ENCODE measurements around the gene NISCH.
A peak's percentile ranks its signal among the peaks of the same experiment; 100 is the strongest.

The NISCH gene

GRCh38 chr3:52434491-52435115 lies 20.8 kb upstream of the NISCH start:
- no peak overlapping the region for H3K4me3 ChIP-seq (ENCODE audit: low read depth, low read length)
- no peak for DNase-seq (ENCODE audit: low read depth)
- no peak for TF ChIP-seq CTCF (conservative IDR thresholded peaks at IDR 0.05; ENCODE audit: low read depth, low read length)

- no peak for TF ChIP-seq CTCF (conservative IDR thresholded peaks at IDR 0.05; ENCODE audit: low read depth, low read length)
- no peak overlapping the region for H3K4me3 ChIP-seq (ENCODE audit: low read depth, low read length)
- DNase-seq (ENCODE audit: low read depth), result no peak
Observed at GRCh38 chr3:52435246-52436101, 19.9 kb upstream of the NISCH start.

DNA sequence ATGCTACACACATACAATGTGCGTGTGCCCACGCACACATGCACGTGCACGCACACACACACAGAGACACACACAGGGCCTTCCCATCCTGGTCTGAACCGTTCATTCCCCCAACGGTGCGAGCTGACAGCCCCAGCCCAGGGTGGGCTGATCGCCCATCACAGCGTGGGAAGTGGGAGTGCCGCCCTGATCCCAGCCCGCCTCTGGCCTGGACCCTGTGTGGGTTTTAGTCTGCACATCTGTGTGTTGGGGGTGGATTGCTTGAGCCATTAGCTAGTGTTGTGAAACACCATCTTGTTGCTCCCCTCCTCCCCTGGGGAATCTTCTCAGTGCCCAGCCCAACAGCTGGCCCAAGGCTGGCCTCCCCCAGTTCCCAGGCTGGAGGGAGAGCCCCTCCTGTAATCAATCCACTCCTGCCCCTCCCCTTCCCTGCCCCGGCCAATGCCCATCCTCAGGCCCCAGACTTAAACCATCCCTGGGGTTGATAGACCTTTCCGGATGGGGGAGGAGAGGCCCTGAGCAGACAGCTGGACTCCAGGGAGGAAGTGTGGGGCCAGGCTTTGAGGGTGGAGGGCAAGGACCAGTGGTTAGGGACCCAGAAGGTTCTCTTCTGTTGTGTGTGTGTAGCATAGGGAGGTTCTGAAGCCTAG lies 18.8 kb upstream of the NISCH start:
- TF ChIP-seq CTCF (conservative IDR thresholded peaks at IDR 0.05; ENCODE audit: low read depth, low read length), result no peak
- H3K4me3 ChIP-seq (ENCODE audit: low read depth, low read length), result no peak overlapping the region
- DNase-seq (ENCODE audit: low read depth), result peak; percentile 48

DNA sequence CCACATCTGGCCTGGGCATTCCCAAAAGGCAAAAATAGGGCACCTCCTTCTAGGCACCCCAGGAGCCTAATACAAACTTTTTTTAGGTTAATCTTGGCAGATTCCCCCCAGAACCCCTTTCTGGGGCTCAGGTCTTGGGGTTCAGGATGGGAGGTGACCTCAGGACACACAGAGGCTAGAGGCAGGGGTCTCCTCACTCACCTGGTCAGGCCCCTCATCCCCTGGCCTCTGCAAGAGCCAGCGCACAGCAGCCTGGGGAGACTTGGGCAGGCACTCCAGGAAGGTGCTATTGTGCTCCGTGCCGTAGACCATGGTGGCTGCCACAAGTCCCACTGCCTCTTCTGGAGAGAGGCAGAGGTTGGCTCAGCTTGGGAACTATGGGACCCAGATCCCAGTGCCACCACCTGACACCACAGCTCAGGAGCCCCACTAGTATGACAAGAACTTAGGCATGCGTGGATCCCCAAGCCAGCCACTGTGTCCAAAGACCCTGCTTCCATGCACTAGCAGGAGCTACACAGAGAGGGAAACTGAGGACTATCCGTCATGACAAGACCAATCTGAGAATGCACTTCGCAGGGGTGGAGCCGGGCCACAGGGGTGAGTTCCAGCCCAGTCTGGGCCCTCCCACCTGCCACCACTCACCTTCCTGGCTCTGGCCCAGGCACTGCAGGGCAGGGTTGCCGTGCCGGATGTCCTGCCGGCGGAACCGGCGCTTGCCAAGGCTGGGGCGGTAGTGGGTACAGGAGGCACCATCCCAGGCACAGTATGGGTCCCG lies 17.9 kb upstream of the NISCH start:
- DNase-seq (ENCODE audit: low read depth), result no peak
- no peak overlapping the region for H3K4me3 ChIP-seq (ENCODE audit: low read depth, low read length)
- TF ChIP-seq CTCF (conservative IDR thresholded peaks at IDR 0.05; ENCODE audit: low read depth, low read length), result no peak

DNA sequence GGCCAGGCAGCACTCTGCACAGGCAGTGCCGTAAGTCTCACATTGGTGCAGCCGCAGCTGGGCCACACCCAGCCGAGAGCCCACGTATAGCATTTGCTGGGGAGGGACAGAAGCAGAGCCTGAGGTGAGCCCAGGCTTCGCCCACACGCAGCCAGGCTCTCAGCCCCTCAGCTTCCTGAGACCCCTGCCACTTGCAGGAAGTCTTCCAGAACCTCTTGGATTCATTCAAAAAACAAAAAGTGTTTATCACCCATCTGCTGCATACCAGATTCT lies 17.4 kb upstream of the NISCH start:
- DNase-seq (ENCODE audit: low read depth), result no peak
- H3K4me3 ChIP-seq (ENCODE audit: low read depth, low read length), result no peak overlapping the region
- no peak for TF ChIP-seq CTCF (conservative IDR thresholded peaks at IDR 0.05; ENCODE audit: low read depth, low read length)

DNA sequence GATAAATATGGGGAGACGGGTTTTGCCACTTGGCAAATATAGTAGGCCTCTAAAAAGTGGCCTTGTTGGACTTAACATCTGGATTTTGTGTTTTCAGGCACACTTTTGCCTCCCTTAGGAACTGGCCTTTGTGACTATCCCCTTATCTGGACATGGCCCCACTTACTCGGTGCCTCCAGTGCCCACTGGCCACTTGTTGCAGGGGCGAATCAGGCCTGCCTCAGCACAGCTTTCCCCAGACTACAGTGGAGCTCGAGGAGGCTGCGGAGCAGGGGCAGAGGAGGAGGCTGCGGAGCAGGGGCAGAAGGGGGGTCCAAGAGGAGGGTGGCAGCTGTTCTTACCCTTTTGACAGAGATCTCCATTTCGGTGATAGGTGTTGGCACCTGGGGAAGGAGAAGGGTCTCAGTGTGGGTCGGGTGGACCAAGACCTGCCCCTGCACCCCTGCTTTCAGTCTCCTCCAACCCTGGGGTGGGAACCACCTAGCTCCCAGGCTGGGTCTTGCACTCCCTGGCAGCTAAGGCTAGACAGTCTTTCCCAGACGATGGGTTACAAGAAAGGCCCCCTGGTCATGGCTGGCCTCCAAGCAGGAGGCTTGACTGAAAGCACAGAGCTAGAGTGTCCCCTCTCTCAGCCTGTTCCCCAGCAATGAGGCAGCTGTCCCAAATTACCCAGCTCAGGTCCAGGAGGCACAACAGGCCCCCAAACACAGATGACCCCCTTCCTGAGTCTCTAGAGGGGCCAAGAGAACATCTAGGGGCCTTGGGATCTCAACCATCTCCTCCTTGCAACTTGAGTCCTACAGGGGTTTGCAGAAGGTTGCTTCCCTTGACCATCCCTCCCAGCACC lies 16.6 kb upstream of the NISCH start:
- DNase-seq (ENCODE audit: low read depth), result no peak
- TF ChIP-seq CTCF (conservative IDR thresholded peaks at IDR 0.05; ENCODE audit: low read depth, low read length), result no peak
- no peak overlapping the region for H3K4me3 ChIP-seq (ENCODE audit: low read depth, low read length)

All from choroid plexus epithelial cell (primary cell).